Vagina (tissue), 2 donors: ENCODE data around the gene FBXO48. TPM values are rescaled to one million over a fixed set of nuclear protein-coding genes. Genes with fewer than 3 reads are reported as not detected.

ENCODE experiments used
- DNase-seq, 2 donors: peaks; one replicate each; pipeline ENCODE4 v3.0.0-alpha.2; 2017; ENCODE audit errors: extremely low spot score in 2 of 2
- H3K27ac ChIP-seq: fragments of 200-600 bp; sonication (generic); one replicate; pipeline ENCODE4 v1.5.1; 2019
- H3K27me3 ChIP-seq: fragments of 200-600 bp; sonication (generic); one replicate; pipeline ENCODE4 v1.5.1; 2019
- H3K36me3 ChIP-seq, 2 donors: fragments of 200-600 bp; sonication (generic); one replicate each; pipeline ENCODE4 v1.5.1; 2017 to 2019
- H3K4me1 ChIP-seq: fragments of 200-600 bp; sonication (generic); one replicate; pipeline ENCODE4 v1.5.1; 2019
- H3K4me3 ChIP-seq, 2 donors: fragments of 200-600 bp; sonication (generic); 1 replicate in 1 of 2; 2 replicates in 1 of 2; pipeline ENCODE4 v1.5.1; 2016 to 2019
- H3K9me3 ChIP-seq: fragments of 200-600 bp; sonication (generic); one replicate; pipeline ENCODE4 v1.5.1; 2019
- CTCF ChIP-seq, 3 experiments: fragments of 450-650 bp in 2 of 3; fragments of 200-600 bp in 1 of 3; sonication (generic) in 1 of 3; IDR thresholded peaks; one replicate each; pipeline ENCODE4 v1.5.1; 2017 to 2019; ENCODE audit warnings: antibody characterized with exemption in 3 of 3, mild to moderate bottlenecking in 2 of 3, moderate library complexity in 2 of 3
- POLR2A ChIP-seq, 2 donors: fragments of 450-650 bp; IDR thresholded peaks; one replicate each; pipeline ENCODE4 v1.6.1; 2017; ENCODE audit warnings: antibody characterized with exemption in 2 of 2, mild to moderate bottlenecking in 2 of 2, moderate library complexity in 2 of 2
- POLR2AphosphoS5 ChIP-seq, 2 donors: sonication (generic); formaldehyde crosslinking; IDR thresholded peaks; one replicate each; pipeline ENCODE4 v1.9.0; 2017; ENCODE audit warnings: antibody characterized with exemption in 2 of 2, mild to moderate bottlenecking in 2 of 2, low read depth in 1 of 2; ENCODE audit not compliant: insufficient read depth in 1 of 2
- intact Hi-C: fragments of 100-400 bp; cut with DNase I; formaldehyde crosslinking; loops from one replicate; pipeline ENCODE4 v1.15.1; 2023
- total RNA-seq: library from RNA; depleted of rRNA; stranded (reverse); fragments of >200 nt; gene quantifications from one replicate; pipeline ENCODE4 v1.2.3, GENCODE V29; 2016

Gene FBXO48
- total RNA-seq, 1 donor from 2014 or later = 1.2 TPM

GRCh38 chr2:68506170-68506569 is 39.1 kb upstream of the FBXO48 start:
- Histone ChIP-seq H3K9me3 (no peaks in the 10 kb centered on the region), H3K4me3 (no peak overlapping the region), H3K27ac (no peak overlapping the region), H3K36me3 (no peaks in the 10 kb centered on the region), H3K4me1 (no peaks in the 10 kb centered on the region), H3K27me3 (no peaks in the 10 kb centered on the region)
- intact Hi-C loops = no loop called here
- DNase-seq = no peak
- TF ChIP-seq POLR2A (IDR thresholded peaks at IDR 0.05) (no peak), CTCF (IDR thresholded peaks at IDR 0.05) (no peak), POLR2AphosphoS5 (IDR thresholded peaks at IDR 0.05; ENCODE audit: insufficient read depth in 1 of 2, low read depth in 1 of 2) (no peak)

- no peaks in the 10 kb centered on the region for H3K4me1 ChIP-seq
- no peaks in the 10 kb centered on the region for H3K36me3 ChIP-seq
- TF ChIP-seq POLR2A (IDR thresholded peaks at IDR 0.05) = no peak
- TF ChIP-seq CTCF (IDR thresholded peaks at IDR 0.05) = no peak
- TF ChIP-seq POLR2AphosphoS5 (IDR thresholded peaks at IDR 0.05; ENCODE audit: insufficient read depth in 1 of 2, low read depth in 1 of 2) = no peak
- no peak for DNase-seq
- no peak overlapping the region for H3K27ac ChIP-seq
- intact Hi-C loops = no loop called here
- no peak overlapping the region for H3K4me3 ChIP-seq
- H3K27me3 ChIP-seq = no peaks in the 10 kb centered on the region
- H3K9me3 ChIP-seq = no peaks in the 10 kb centered on the region
These were observed 38.6 kb upstream of the FBXO48 start for GRCh38 chr2:68505603-68506159.

GRCh38 chr2:68501768-68502167 is 34.7 kb upstream of the FBXO48 start:
- Histone ChIP-seq H3K27ac (no peak overlapping the region), H3K27me3 (no peaks in the 10 kb centered on the region), H3K4me3 (no peak overlapping the region), H3K36me3 (no peaks in the 10 kb centered on the region), H3K9me3 (peaks cover under 1% of the 10 kb centered on the region), H3K4me1 (no peaks in the 10 kb centered on the region)
- no peak for DNase-seq
- intact Hi-C loops = no loop called here
- TF ChIP-seq POLR2AphosphoS5 (IDR thresholded peaks at IDR 0.05; ENCODE audit: insufficient read depth in 1 of 2, low read depth in 1 of 2) = no peak
- TF ChIP-seq CTCF (IDR thresholded peaks at IDR 0.05) = no peak

- DNase-seq = no peak
- H3K4me3 ChIP-seq = no peak overlapping the region
- no peak overlapping the region for H3K27ac ChIP-seq
- intact Hi-C loops = no loop called here
- peaks cover 5% of the 10 kb centered on the region for H3K9me3 ChIP-seq
- no peaks in the 10 kb centered on the region for H3K36me3 ChIP-seq
- TF ChIP-seq POLR2AphosphoS5 (IDR thresholded peaks at IDR 0.05; ENCODE audit: insufficient read depth in 1 of 2, low read depth in 1 of 2) (no peak), POLR2A (IDR thresholded peaks at IDR 0.05) (no peak)
- no peaks in the 10 kb centered on the region for H3K4me1 ChIP-seq
- H3K27me3 ChIP-seq = no peaks in the 10 kb centered on the region
These were observed 33.6 kb upstream of the FBXO48 start for GRCh38 chr2:68500649-68501048.

- TF ChIP-seq CTCF (IDR thresholded peaks at IDR 0.05) = no peak
- no peak for TF ChIP-seq POLR2AphosphoS5 (IDR thresholded peaks at IDR 0.05; ENCODE audit: insufficient read depth in 1 of 2, low read depth in 1 of 2)
- TF ChIP-seq POLR2A (IDR thresholded peaks at IDR 0.05) = no peak
- Histone ChIP-seq H3K27ac (no peak overlapping the region), H3K27me3 (no peaks in the 10 kb centered on the region), H3K9me3 (peaks cover 5% of the 10 kb centered on the region), H3K4me1 (no peaks in the 10 kb centered on the region), H3K4me3 (no peak overlapping the region), H3K36me3 (no peaks in the 10 kb centered on the region)
- intact Hi-C loops = no loop called here
- no peak for DNase-seq
These were observed 32.0 kb upstream of the FBXO48 start for GRCh38 chr2:68499133-68499532.
